ENCODE data around the gene SLC35F1. TPM values are rescaled to one million over a fixed set of nuclear protein-coding genes. Genes with fewer than 3 reads are reported as not detected.

The SLC35F1 gene
- total RNA-seq, 4 donors from 2014 or later = 0.28 to 0.53 (median 0.40) TPM; not detected in 1

DNA sequence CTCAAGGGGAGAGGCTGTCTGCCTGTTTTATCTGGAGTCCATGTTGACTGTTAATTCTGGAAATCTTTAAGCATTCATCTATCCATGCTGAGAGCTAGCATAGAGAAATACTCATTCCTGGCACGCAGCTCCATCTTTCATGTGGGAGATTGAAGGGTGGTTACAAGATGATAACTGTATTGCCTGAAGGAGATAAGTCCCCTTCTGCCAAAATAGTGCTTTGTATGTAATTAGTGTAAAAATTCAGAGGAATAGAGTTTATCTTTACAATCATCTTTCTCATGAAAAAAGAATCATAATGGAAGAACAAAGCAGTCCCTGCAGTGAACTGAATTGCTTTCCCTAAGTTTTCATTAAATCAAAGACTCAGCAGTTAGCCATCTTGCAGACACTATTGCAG is 256.5 kb downstream of the SLC35F1 start:
- H3K4me1 ChIP-seq = no peaks in the 10 kb centered on the region
- TF ChIP-seq, protein P1, sequence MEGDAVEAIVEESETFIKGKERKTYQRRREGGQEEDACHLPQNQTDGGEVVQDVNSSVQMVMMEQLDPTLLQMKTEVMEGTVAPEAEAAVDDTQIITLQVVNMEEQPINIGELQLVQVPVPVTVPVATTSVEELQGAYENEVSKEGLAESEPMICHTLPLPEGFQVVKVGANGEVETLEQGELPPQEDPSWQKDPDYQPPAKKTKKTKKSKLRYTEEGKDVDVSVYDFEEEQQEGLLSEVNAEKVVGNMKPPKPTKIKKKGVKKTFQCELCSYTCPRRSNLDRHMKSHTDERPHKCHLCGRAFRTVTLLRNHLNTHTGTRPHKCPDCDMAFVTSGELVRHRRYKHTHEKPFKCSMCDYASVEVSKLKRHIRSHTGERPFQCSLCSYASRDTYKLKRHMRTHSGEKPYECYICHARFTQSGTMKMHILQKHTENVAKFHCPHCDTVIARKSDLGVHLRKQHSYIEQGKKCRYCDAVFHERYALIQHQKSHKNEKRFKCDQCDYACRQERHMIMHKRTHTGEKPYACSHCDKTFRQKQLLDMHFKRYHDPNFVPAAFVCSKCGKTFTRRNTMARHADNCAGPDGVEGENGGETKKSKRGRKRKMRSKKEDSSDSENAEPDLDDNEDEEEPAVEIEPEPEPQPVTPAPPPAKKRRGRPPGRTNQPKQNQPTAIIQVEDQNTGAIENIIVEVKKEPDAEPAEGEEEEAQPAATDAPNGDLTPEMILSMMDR (IDR thresholded peaks at IDR 0.05) = no peak
- TF ChIP-seq POLR2A (IDR thresholded peaks at IDR 0.05) = no peak
- no peaks in the 10 kb centered on the region for H3K36me3 ChIP-seq
- no peak for DNase-seq
- H3K9me3 ChIP-seq = no peaks in the 10 kb centered on the region
- no peaks in the 10 kb centered on the region for H3K27me3 ChIP-seq
- H3K4me3 ChIP-seq = no peak overlapping the region
- no peak overlapping the region for H3K27ac ChIP-seq

DNA sequence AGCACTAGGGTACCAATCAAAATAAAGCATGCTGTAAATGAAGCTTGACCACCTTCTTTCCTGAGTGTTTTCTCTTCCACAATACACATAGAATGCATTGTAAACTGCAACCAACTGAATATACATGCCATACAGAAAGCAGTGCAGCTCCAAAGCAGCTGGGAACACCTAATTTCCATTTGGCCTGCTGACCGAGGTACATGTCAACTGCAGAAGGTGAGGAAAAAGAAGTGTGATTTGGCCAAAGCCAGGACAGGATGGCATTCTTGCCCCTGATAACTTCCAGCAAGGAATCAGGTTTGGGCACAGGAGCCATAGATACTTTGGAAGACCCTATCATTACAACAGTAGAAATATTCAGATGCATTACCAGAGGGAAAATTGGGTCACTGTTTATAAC is 258.4 kb downstream of the SLC35F1 start:
- DNase-seq = no peak
- Histone ChIP-seq H3K4me3 (no peak overlapping the region), H3K9me3 (no peaks in the 10 kb centered on the region), H3K4me1 (no peaks in the 10 kb centered on the region), H3K27me3 (no peaks in the 10 kb centered on the region), H3K27ac (no peak overlapping the region), H3K36me3 (no peaks in the 10 kb centered on the region)
- TF ChIP-seq POLR2A (IDR thresholded peaks at IDR 0.05) = no peak
- TF ChIP-seq, protein P1 (IDR thresholded peaks at IDR 0.05) = no peak

DNA sequence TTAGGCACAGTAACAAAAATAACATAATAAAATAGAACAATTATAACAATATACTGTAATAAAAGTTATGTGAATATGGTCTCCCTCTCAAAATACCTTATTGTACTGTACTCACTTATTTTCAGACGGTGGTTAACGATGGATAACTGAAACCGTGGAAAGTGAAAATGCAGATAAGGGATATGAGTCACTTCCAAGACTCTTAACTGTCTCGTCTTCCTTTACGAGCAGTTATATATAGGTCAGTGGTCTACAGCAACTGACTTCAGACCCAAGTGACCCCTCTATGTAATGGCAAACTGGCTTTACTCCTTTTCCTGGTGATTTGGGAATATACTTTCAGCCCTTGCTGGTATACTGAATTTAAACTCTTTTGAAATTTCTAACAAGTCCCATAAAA is 261.4 kb downstream of the SLC35F1 start:
- H3K36me3 ChIP-seq = no peaks in the 10 kb centered on the region
- TF ChIP-seq, protein P1 (IDR thresholded peaks at IDR 0.05) = no peak
- no peak for TF ChIP-seq POLR2A (IDR thresholded peaks at IDR 0.05)
- no peaks in the 10 kb centered on the region for H3K9me3 ChIP-seq
- H3K27me3 ChIP-seq = no peaks in the 10 kb centered on the region
- H3K4me3 ChIP-seq = no peak overlapping the region
- DNase-seq = no peak
- no peaks in the 10 kb centered on the region for H3K4me1 ChIP-seq
- no peak overlapping the region for H3K27ac ChIP-seq

DNA sequence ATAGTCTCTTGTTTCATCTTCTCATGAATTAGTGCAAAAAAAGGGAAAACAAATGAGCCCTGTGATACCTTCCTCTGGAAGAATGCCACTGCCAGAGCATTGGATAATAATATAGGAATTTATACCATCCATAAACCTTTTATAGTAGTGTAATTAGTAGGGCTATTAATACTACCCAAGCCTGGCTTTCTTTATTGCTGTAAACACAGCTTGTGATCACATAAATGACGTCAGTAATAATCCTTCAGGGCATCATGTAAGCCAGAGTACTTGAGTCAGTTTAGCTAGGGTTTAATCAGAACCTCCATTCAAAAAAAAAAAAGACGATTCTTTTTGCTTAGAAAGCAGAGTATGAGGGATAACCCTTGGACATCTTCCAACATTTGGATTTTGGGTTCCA is 264.8 kb downstream of the SLC35F1 start:
- no peak overlapping the region for H3K27ac ChIP-seq
- H3K36me3 ChIP-seq = no peaks in the 10 kb centered on the region
- TF ChIP-seq POLR2A (IDR thresholded peaks at IDR 0.05) = no peak
- TF ChIP-seq, protein P1 (IDR thresholded peaks at IDR 0.05) = no peak
- H3K4me3 ChIP-seq = no peak overlapping the region
- no peaks in the 10 kb centered on the region for H3K9me3 ChIP-seq
- no peaks in the 10 kb centered on the region for H3K27me3 ChIP-seq
- H3K4me1 ChIP-seq = no peaks in the 10 kb centered on the region
- no peak for DNase-seq

DNA sequence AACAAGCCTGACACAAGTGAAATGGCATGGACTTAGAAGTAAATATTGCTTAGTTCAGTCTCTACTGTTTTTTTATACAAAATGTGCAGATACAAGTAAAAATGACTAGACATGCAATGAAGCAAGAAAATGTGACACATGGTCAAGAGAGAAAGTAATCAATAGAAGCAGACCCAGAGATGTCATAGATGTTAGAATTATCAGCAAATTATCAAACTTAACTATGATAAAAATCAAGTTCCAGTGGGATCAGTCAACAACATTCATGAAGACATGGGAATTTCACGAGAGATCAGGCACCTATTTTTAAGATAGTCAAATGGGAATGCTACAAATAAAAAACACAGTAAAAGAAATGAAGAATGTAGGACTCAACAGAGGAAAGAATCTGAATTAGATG is 267.0 kb downstream of the SLC35F1 start:
- Histone ChIP-seq H3K4me3 (no peak overlapping the region), H3K27ac (no peak overlapping the region), H3K27me3 (no peaks in the 10 kb centered on the region), H3K4me1 (no peaks in the 10 kb centered on the region), H3K36me3 (no peaks in the 10 kb centered on the region), H3K9me3 (no peaks in the 10 kb centered on the region)
- no peak for TF ChIP-seq POLR2A (IDR thresholded peaks at IDR 0.05)
- TF ChIP-seq, protein P1 (IDR thresholded peaks at IDR 0.05) = no peak
- no peak for DNase-seq

DNA sequence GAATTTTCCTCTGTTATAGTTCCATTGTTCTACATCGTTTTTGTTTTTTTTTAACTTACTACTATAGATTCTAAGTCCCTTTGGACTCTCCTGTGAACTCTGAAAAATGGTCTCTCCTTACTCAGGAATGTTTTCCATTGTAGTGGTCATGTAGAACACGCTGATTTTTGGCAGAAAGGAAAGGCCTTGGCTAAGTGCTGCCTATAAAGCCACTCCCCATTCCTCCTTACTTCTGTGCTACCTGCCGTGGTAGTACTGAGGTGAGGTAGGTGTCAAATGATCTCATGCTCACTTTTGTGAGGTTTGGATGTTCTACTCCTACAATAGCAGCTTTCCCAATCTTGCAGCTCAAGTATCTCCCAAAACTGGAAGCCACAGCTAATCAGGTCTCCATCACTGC is 270.7 kb downstream of the SLC35F1 start:
- H3K4me3 ChIP-seq = no peak overlapping the region
- no peak overlapping the region for H3K27ac ChIP-seq
- TF ChIP-seq, protein P1 (IDR thresholded peaks at IDR 0.05) = no peak
- no peak for TF ChIP-seq POLR2A (IDR thresholded peaks at IDR 0.05)
- H3K4me1 ChIP-seq = no peaks in the 10 kb centered on the region
- no peaks in the 10 kb centered on the region for H3K36me3 ChIP-seq
- DNase-seq = no peak
- H3K27me3 ChIP-seq = no peaks in the 10 kb centered on the region
- H3K9me3 ChIP-seq = no peaks in the 10 kb centered on the region
